SU-DHL-6 (cell line): ENCODE results near the gene EME1.
"Not testable (repeated sequence)": the region's sequence is repeated elsewhere in the genome, so short reads cannot be mapped to it uniquely, and the experiment has no call there.

Experiments used
- EZH2phosphoT487 ChIP-seq: fragments of 200-600 bp; sonication (generic), shearing (Covaris generic); conservative IDR thresholded peaks from 2 replicates; pipeline ENCODE4 v1.6.1; 2018; ENCODE audit warnings: mild to moderate bottlenecking, antibody characterized with exemption, low read length, moderate library complexity, mixed read lengths
- TF ChIP-seq, protein P1 (sequence below): fragments of 200-600 bp; sonication (generic); IDR thresholded peaks from one replicate; pipeline ENCODE4 v1.5.1; 2017; ENCODE audit warnings: antibody characterized with exemption, mild to moderate bottlenecking, low read length, moderate library complexity; ENCODE audit not compliant: insufficient read depth, poor library complexity, severe bottlenecking

DNA sequence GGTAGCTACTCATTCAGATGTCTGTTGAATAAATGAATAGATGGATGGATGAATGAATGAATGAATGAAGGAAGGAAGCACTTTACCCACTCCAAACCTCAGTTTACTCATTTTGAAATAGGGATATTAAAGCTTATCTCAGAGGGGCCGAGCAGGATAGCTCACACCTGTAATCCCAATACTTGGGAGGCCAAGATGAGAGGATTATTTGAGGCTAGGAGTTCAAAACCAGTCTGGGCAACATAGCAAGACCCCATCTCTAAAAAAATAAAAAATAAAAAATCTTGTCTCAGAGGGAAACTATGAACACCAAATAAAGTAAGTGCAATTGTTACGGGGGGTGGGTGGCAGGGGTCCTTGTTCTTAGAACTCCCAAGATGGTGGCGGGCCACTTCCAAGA is 25.6 kb downstream of the EME1 start:
- TF ChIP-seq, protein P1, sequence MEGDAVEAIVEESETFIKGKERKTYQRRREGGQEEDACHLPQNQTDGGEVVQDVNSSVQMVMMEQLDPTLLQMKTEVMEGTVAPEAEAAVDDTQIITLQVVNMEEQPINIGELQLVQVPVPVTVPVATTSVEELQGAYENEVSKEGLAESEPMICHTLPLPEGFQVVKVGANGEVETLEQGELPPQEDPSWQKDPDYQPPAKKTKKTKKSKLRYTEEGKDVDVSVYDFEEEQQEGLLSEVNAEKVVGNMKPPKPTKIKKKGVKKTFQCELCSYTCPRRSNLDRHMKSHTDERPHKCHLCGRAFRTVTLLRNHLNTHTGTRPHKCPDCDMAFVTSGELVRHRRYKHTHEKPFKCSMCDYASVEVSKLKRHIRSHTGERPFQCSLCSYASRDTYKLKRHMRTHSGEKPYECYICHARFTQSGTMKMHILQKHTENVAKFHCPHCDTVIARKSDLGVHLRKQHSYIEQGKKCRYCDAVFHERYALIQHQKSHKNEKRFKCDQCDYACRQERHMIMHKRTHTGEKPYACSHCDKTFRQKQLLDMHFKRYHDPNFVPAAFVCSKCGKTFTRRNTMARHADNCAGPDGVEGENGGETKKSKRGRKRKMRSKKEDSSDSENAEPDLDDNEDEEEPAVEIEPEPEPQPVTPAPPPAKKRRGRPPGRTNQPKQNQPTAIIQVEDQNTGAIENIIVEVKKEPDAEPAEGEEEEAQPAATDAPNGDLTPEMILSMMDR = not testable (repeated sequence)
- TF ChIP-seq EZH2phosphoT487 = not testable (repeated sequence)
